ENCODE data around the gene ARFGAP3. TPM values are rescaled to one million over a fixed set of nuclear protein-coding genes. Genes with fewer than 3 reads are reported as not detected.

ARFGAP3 gene
- total RNA-seq, 1 experiment from 2014 or later = 27.0 TPM

GRCh38 chr22:42841444-42841843, 15.6 kb downstream of the ARFGAP3 start:
- Histone ChIP-seq H3K9me3 (ENCODE audit: control insufficient read depth, insufficient read depth, low read depth, low read length) (no peaks in the 10 kb centered on the region), H3K36me3 (ENCODE audit: control insufficient read depth, insufficient read depth, low read length) (peaks cover 5% of the 10 kb centered on the region; the same call in 1 of the 2 replicates), H3K4me1 (ENCODE audit: control insufficient read depth, insufficient read depth, low read length) (no peaks in the 10 kb centered on the region), H3K27ac (ENCODE audit: low read length) (no peak overlapping the region), H3K4me3 (ENCODE audit: low read depth in 2 of 2, low read length in 2 of 2) (no peak overlapping the region), H3K27me3 (ENCODE audit: control insufficient read depth, insufficient read depth, low read length) (no peaks in the 10 kb centered on the region)
- TF ChIP-seq REST (IDR thresholded peaks at IDR 0.05; ENCODE audit: insufficient read depth in 1 of 2, low read depth in 2 of 2, low read length in 1 of 2) (no peak), POLR2AphosphoS5 (IDR thresholded peaks at IDR 0.05; ENCODE audit: low read depth, low read length) (no peak), TCF7L2 (IDR thresholded peaks at IDR 0.05; ENCODE audit: low read depth, low read length) (no peak), SIN3A (IDR thresholded peaks at IDR 0.05; ENCODE audit: borderline replicate concordance, insufficient read depth, low read depth, low read length) (no peak)
- TF ChIP-seq, protein P1, sequence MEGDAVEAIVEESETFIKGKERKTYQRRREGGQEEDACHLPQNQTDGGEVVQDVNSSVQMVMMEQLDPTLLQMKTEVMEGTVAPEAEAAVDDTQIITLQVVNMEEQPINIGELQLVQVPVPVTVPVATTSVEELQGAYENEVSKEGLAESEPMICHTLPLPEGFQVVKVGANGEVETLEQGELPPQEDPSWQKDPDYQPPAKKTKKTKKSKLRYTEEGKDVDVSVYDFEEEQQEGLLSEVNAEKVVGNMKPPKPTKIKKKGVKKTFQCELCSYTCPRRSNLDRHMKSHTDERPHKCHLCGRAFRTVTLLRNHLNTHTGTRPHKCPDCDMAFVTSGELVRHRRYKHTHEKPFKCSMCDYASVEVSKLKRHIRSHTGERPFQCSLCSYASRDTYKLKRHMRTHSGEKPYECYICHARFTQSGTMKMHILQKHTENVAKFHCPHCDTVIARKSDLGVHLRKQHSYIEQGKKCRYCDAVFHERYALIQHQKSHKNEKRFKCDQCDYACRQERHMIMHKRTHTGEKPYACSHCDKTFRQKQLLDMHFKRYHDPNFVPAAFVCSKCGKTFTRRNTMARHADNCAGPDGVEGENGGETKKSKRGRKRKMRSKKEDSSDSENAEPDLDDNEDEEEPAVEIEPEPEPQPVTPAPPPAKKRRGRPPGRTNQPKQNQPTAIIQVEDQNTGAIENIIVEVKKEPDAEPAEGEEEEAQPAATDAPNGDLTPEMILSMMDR (IDR thresholded peaks at IDR 0.05) = no peak
- CTCF ChIA-PET = no interaction called here
- in situ Hi-C loops (cut with HindIII; ENCODE audit: low pct_unique_long_range_greater_than_20kb, low sequenced_read_pairs) (no loop called here), intact Hi-C loops (cut with micrococcal nuclease; ENCODE audit: unreplicated experiment) (no loop called here)
- POLR2A ChIA-PET = interaction anchor here (0.7 kb wide), 1 partner anchor 159 kb away, joined by 12 read pairs; no protein-coding TSS in a partner anchor
- no TSS peak for BruUV-seq (replicated peaks)
- ATAC-seq = no peak
- DNase-seq (ENCODE audit: low read depth, low spot score) = no peak

DNA sequence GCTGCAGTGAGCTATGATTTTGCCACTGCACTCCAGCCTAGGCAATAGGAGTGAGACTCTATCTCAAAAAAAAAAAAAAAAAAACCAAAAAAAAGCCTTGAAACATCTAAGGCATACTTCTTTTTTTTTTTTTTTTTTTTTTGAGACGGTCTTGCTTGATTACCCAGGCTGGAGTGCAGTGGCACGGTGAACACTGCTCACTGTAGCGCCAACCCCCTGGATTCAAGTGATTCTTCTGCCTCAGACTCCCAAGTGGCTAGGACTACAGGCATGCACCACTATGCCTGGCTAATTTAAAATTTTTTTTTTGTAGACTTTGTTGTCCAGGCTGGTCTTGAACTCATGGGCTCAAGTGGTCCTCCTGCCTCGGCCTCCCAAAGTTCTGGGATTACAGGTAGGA, 19.5 kb downstream of the ARFGAP3 start:
- TF ChIP-seq, protein P1 (IDR thresholded peaks at IDR 0.05) = no peak
- no peak for TF ChIP-seq SIN3A (IDR thresholded peaks at IDR 0.05; ENCODE audit: borderline replicate concordance, insufficient read depth, low read depth, low read length)
- no peak for TF ChIP-seq POLR2AphosphoS5 (IDR thresholded peaks at IDR 0.05; ENCODE audit: low read depth, low read length)
- no peak for TF ChIP-seq TCF7L2 (IDR thresholded peaks at IDR 0.05; ENCODE audit: low read depth, low read length)
- TF ChIP-seq REST (IDR thresholded peaks at IDR 0.05; ENCODE audit: insufficient read depth in 1 of 2, low read depth in 2 of 2, low read length in 1 of 2) = no peak
- in situ Hi-C loops (cut with HindIII; ENCODE audit: low pct_unique_long_range_greater_than_20kb, low sequenced_read_pairs) = no loop called here
- intact Hi-C loops (cut with micrococcal nuclease; ENCODE audit: unreplicated experiment) = no loop called here
- CTCF ChIA-PET = no interaction called here
- H3K27me3 ChIP-seq (ENCODE audit: control insufficient read depth, insufficient read depth, low read length) = no peaks in the 10 kb centered on the region
- DNase-seq (ENCODE audit: low read depth, low spot score) (no peak), ATAC-seq (no peak)
- no peak overlapping the region for H3K4me3 ChIP-seq (ENCODE audit: low read depth in 2 of 2, low read length in 2 of 2)
- POLR2A ChIA-PET = no interaction called here
- H3K27ac ChIP-seq (ENCODE audit: low read length) = no peak overlapping the region
- no TSS peak for BruUV-seq (replicated peaks)
- H3K4me1 ChIP-seq (ENCODE audit: control insufficient read depth, insufficient read depth, low read length) = no peaks in the 10 kb centered on the region
- H3K9me3 ChIP-seq (ENCODE audit: control insufficient read depth, insufficient read depth, low read depth, low read length) = no peaks in the 10 kb centered on the region
- peaks cover 5% of the 10 kb centered on the region; the same call in 1 of the 2 replicates for H3K36me3 ChIP-seq (ENCODE audit: control insufficient read depth, insufficient read depth, low read length)
